Omental fat pad (tissue), 4 donors: Measurements from ENCODE around the gene NSA2. TPM values are rescaled to one million over a fixed set of nuclear protein-coding genes. Genes with fewer than 3 reads are reported as not detected.
"Not testable (repeated sequence)": the region's sequence is repeated elsewhere in the genome, so short reads cannot be mapped to it uniquely, and the experiment has no call there.

ENCODE experiments used
- ATAC-seq: fragments of 150-250 bp; one replicate; pipeline ENCODE4 v1.9.1; 2016; ENCODE audit warnings: mild to moderate bottlenecking, moderate library complexity; ENCODE audit not compliant: low FRiP score
- DNase-seq: peaks from one replicate; pipeline ENCODE4 v3.0.0-alpha.2; 2019; ENCODE audit warnings: low spot score
- CTCF ChIP-seq, 3 donors: fragments of 450-650 bp; IDR thresholded peaks; one replicate each; pipeline ENCODE4 v1.5.1; 2016 to 2017; ENCODE audit warnings: antibody characterized with exemption in 3 of 3, mild to moderate bottlenecking in 3 of 3, moderate library complexity in 2 of 3
- total RNA-seq, 4 donors: library from RNA; depleted of rRNA; stranded (reverse); fragments of >200 nt; gene quantifications; one replicate each; pipeline ENCODE4 v1.1.0, GENCODE V29; 2016

Gene NSA2
- total RNA-seq, 4 donors from 2014 or later = 86.1 to 115 (median 101) TPM

- DNase-seq (no peak), ATAC-seq (no peak)
- TF ChIP-seq CTCF (IDR thresholded peaks at IDR 0.05) = no peak
These were observed 5.3 kb downstream of the NSA2 start for GRCh38 chr5:74772359-74772758.

- no peak for DNase-seq
- no peak for ATAC-seq
- no peak for TF ChIP-seq CTCF (IDR thresholded peaks at IDR 0.05)
These were observed 11.6 kb downstream of the NSA2 start for GRCh38 chr5:74778609-74779008.

GRCh38 chr5:74786851-74787250, 19.8 kb downstream of the NSA2 start:
- no peak for TF ChIP-seq CTCF (IDR thresholded peaks at IDR 0.05)

GRCh38 chr5:74787424-74787823, 20.4 kb downstream of the NSA2 start:
- ATAC-seq = no peak
- no peak for TF ChIP-seq CTCF (IDR thresholded peaks at IDR 0.05)
- DNase-seq = no peak

More at GRCh38 chr5:74786851-74787250, 19.8 kb downstream of the NSA2 start:
- DNase-seq (no peak), ATAC-seq (no peak)

- ATAC-seq, DNase-seq: not testable (repeated sequence)
These were observed 24.6 kb downstream of the NSA2 start for GRCh38 chr5:74791669-74792068.

- ATAC-seq = no peak
- TF ChIP-seq CTCF (IDR thresholded peaks at IDR 0.05) = no peak
These were observed 32.2 kb downstream of the NSA2 start for GRCh38 chr5:74798977-74799911.

GRCh38 chr5:74801197-74801596, 34.1 kb downstream of the NSA2 start:
- ATAC-seq = no peak
- no peak for DNase-seq
- TF ChIP-seq CTCF (IDR thresholded peaks at IDR 0.05) = no peak

More at GRCh38 chr5:74798977-74799911, 32.2 kb downstream of the NSA2 start:
- no peak for DNase-seq
